Raji (cell line): ENCODE results near the gene FAM219A.

ENCODE experiments used
- POLR2A ChIP-seq: IDR thresholded peaks from 2 replicates; pipeline ENCODE4 v1.6.1; 2011; ENCODE audit warnings: low read depth, low read length, control low read depth; ENCODE audit not compliant: insufficient read depth

The FAM219A gene, protein sequence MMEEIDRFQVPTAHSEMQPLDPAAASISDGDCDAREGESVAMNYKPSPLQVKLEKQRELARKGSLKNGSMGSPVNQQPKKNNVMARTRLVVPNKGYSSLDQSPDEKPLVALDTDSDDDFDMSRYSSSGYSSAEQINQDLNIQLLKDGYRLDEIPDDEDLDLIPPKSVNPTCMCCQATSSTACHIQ

DNA sequence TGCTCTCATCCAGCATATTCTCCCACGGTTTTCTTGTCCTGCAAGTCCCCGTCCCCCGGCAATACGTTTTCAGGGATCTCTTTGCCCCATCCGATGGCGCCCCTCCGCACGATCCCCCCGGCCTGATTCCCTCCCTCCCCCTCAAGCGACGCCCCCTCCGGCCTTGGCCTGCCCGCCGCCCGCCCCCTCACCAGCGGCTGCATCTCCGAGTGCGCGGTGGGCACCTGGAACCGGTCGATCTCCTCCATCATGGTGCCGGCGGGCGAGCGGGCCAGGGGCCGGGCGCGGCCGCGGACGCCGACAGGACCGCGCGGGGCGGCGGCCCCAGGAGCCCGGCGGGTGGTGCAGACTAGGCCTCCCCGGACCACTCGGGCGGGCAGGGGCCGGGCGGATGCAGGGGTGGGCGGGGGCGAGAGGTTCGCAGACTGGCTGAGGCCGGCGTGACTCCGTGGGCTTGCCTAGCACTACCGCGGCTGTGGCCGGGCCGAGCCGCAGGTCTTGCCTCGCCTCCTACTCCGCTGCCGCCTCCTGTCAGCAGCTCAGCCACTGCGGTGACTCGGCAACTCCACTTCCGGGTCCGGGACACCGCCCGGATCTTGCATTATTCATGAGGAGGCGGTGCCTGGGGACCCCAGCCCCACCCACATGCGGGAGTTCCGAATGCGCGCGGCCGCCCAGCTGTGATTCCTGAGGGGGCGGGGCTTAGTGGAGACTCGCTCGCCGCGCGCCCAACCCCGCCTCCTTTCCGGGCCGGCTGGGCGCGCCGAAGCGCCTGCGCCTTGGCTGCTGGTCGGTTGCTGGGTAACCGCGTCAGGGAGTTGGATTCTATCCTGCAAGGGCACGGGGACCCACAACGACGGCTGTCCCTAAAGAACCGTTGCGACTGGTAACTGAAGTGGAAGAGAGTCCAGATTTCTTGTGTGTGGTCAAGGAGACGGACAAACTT, at the start of gene FAM219A, which contains the start of gene DNAI1:
TSS of gene FAM219A (minus strand) at position 558 of the 946 bp plus-strand sequence. CDS start at position 251, 307 bp downstream.
TSS of gene DNAI1 (plus strand) at position 793 of the 946 bp plus-strand sequence. CDS start 201 bp downstream, outside the sequence.
- peak; percentile 62 for TF ChIP-seq POLR2A

- no peak for TF ChIP-seq POLR2A
These were observed 49.6 kb upstream of the FAM219A start for GRCh38 chr9:34507966-34508365.

DNA sequence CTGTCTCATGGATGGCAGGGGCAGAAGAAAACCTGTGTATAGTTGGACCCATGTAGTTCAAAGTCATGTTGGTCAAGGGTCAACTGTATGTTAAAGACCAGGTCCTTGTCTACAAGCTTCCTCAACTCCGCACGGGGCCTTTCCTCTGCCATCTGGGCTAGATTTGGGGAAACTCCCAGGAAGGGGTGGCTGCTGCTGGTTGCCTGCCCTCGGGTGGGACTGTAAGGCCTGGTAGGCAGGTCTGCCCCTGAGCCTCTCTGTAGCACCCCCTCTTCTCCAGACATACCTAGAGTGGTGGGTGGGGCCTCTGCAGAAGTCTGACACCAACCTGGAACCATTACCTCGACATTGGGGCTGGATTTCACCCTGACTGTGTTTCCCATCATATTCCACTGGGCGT, 49.2 kb upstream of the FAM219A start:
- TF ChIP-seq POLR2A = no peak

- TF ChIP-seq POLR2A = no peak
These were observed 48.3 kb upstream of the FAM219A start for GRCh38 chr9:34506623-34507022.

GRCh38 chr9:34505370-34506120, 47.2 kb upstream of the FAM219A start:
- TF ChIP-seq POLR2A = no peak

DNA sequence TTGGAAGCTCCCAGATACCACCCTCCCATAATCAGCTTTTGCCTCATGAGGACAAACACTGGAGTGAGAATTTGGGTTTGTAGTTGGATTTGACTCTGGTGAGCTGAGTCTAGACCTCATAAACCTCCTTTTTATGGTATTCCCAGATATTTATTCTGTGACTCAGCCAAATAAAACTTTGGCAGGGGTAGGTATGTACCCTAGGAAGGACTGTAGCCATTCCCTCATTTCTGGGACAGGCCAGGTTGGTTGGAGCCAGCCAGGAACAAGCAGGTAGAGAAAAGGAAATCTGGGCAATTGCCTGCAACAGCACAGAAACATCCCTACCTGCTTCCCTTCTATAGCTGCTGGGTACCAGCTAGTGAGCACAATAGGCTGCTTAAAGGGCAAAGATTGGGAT, 45.0 kb upstream of the FAM219A start:
- no peak for TF ChIP-seq POLR2A

DNA sequence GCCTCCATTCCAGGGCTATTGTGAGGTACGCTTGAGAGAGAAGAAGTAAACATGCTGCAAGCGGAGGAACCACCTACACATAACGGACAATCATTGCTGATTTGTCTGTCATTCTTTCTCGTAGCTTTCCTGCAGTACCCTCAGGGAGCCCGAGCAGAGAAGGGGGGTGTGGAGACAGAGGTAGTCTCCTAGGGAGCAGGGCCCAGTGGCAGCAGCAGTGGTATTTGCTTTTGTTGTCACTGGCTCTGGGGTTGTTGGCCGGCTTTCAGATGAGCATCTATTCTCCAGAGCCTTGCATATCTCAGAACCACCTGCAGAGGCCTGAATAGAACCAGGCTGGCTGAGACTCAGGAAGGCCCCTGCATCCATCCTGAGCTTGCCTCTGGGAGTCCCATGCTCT, 44.5 kb upstream of the FAM219A start:
- TF ChIP-seq POLR2A = no peak

DNA sequence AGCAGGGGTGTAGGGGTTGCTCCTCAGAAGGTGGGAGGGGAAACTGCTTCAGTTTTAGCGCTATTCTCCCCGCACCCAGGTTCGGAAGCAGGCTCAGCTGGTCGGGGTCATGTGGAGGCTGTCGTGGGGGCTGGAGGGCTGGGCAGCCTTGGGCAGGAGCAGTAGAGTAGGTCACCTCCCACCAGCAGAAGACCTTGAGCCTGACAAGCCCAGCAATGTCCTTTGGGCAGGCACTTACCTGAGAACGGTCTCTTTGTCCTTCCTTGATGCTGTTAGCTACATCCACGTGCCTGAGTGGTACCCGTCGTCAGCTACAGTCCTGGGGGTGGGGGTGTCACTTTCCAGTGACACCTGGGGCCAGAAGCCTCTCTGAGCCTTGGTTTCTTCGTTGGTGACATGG, 44.1 kb upstream of the FAM219A start:
- TF ChIP-seq POLR2A = no peak

GRCh38 chr9:34501889-34502425, 43.6 kb upstream of the FAM219A start:
- TF ChIP-seq POLR2A = no peak

DNA sequence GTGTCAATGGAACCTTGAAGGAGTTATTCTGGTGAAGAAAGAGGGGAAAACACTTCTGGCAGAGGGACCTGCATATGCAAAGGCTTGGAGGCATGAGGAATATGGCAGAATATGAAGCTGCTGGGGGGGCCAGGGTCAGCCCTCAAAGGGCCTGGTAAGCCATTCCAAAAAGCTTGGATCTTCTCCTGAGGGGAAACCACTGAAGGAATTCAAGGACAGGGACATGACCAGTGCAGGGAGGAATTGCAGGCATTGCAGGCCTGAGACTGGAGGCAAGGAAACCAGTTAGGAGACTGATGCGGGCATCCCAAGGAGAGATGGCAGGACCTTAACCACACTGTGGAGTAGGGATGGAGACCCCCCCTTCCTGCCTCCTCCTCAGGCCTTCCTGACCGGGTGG, 43.0 kb upstream of the FAM219A start:
- no peak for TF ChIP-seq POLR2A

GRCh38 chr9:34500623-34501267, 42.4 kb upstream of the FAM219A start:
- TF ChIP-seq POLR2A = no peak

DNA sequence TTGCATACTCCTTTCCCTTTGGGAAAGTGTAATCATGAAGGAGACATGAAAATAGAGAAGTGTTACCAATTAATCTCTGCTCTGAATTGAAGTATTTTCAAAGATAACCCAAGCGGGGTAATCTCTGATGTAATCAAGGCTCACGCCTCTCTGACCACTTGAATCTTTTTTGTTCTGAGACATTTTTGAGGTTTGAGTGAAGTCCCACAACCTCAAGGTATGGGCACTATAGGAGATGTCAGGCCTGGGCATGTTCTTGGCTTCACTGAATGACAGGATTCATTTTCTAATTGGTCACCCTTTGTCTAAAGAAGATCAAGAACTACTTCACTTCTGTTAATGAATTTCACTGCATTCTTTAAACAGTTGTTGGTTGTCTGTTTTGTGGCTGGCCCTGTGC, 40.7 kb upstream of the FAM219A start:
- no peak for TF ChIP-seq POLR2A

DNA sequence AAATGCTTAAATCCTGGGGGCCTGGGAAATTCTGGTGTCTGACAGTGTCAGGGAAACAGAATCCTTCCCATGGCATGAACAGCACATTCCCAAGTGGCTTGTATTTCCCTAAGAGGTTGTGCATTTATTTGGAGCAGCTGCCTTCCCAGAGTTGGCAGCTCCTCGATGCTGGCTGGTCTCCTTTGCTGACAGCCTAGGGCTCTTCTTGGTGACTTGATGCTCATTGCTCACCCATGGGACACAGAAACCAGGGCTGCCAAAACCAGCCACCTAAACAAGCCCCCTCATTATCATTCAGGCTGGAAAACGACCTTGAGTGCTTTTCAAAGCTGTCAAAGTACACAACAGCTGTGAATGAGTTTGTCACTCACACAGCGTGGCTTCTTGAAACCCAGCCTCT, 40.2 kb upstream of the FAM219A start:
- no peak for TF ChIP-seq POLR2A

- no peak for TF ChIP-seq POLR2A
These were observed 37.9 kb upstream of the FAM219A start for GRCh38 chr9:34496149-34496712.
